Kidney (tissue), 14 donors: ENCODE data around the gene COL4A4. TPM values are rescaled to one million over a fixed set of nuclear protein-coding genes. Genes with fewer than 3 reads are reported as not detected.
"Not testable (repeated sequence)": the region's sequence is repeated elsewhere in the genome, so short reads cannot be mapped to it uniquely, and the experiment has no call there.

Experiments used
- DNase-seq, 5 donors: peaks; one replicate each; pipeline ENCODE4 v3.0.0-alpha.2; 2013 to 2020
- FAIRE-seq: peaks from 2 replicates; lab custom pipeline; 2012; peaks lifted over from hg19 to GRCh38; lab: Jason Lieb, UNC
- H3K27ac ChIP-seq, 2 donors: one replicate each; pipeline ENCODE4 v1.7.0; 2013; ENCODE audit warnings: low read depth in 2 of 2, low read length in 2 of 2, inconsistent platforms in 1 of 2
- H3K27me3 ChIP-seq: one replicate; pipeline ENCODE4 v1.7.1; 2013; ENCODE audit warnings: low read length, inconsistent platforms; ENCODE audit not compliant: control insufficient read depth, insufficient read depth
- H3K36me3 ChIP-seq, 3 donors: one replicate each; pipeline versions ENCODE4 v1.7.0 to v1.7.1; 2013; ENCODE audit warnings: low read length in 3 of 3, control low read depth in 1 of 3, inconsistent platforms in 1 of 3; ENCODE audit not compliant: insufficient read depth in 3 of 3, control insufficient read depth in 2 of 3
- H3K4me1 ChIP-seq, 3 donors: one replicate each; pipeline versions ENCODE4 v1.7.0 to v1.7.1; 2013; ENCODE audit warnings: low read length in 3 of 3, inconsistent platforms in 1 of 3, low read depth in 1 of 3; ENCODE audit not compliant: control insufficient read depth in 2 of 3, insufficient read depth in 2 of 3
- H3K4me3 ChIP-seq, 3 donors: one replicate each; pipeline versions ENCODE4 v1.7.0 to v1.8.1; 2013; ENCODE audit warnings: low read length in 3 of 3, control low read depth in 1 of 3, inconsistent platforms in 1 of 3
- H3K9ac ChIP-seq, 3 donors: one replicate each; pipeline versions ENCODE4 v1.7.0 to v1.7.1; 2013; ENCODE audit warnings: low read length in 3 of 3, control low read depth in 1 of 3, inconsistent platforms in 1 of 3
- H3K9me3 ChIP-seq, 3 donors: one replicate each; pipeline versions ENCODE4 v1.7.0 to v1.7.1; 2013; ENCODE audit warnings: low read length in 3 of 3, control low read depth in 1 of 3, inconsistent platforms in 1 of 3; ENCODE audit not compliant: control insufficient read depth in 2 of 3, insufficient read depth in 1 of 3
- CTCF ChIP-seq: IDR thresholded peaks from 3 replicates; pipeline ENCODE4 v1.5.1; 2012; ENCODE audit warnings: mild to moderate bottlenecking, moderate library complexity, borderline replicate concordance; ENCODE audit not compliant: insufficient read depth; ENCODE audit errors: extremely low read depth
- intact Hi-C: fragments of 100-400 bp; cut with DNase I; formaldehyde crosslinking; loops from one replicate; pipeline ENCODE4 v1.11.1; 2022
- polyA plus RNA-seq: library from polyadenylated mRNA; stranded (reverse); fragments of 350-450 nt; fragmentation: Illumina TruSeq; extraction: RNeasy Lipid Tissue Mini Kit (QIAGEN cat#74804); gene quantifications from one replicate; pipeline ENCODE4 v1.2.3, GENCODE V29; 2014; ENCODE audit warnings: low read depth, low replicate concordance; ENCODE audit not compliant: insufficient read depth
- total RNA-seq: library from RNA; stranded (reverse); fragmentation: NEBNext Ultra II Directional; extraction: Animal tissue kit (Norgen Biotek cat#: 25700); gene quantifications from one replicate; pipeline ENCODE4 v1.2.1, GENCODE V29; 2021
- donor health status: control.
- donor health status: control.
- donor health status: control.
- donor health status: control.
- donor health status: control.
- donor health status: DM: yes; HTN: yes; CAD: no.
- donor health status: Normal renal cell carcinoma (clear cell type).

The COL4A4 gene
- total and polyA plus RNA-seq, 2 donors from 2014 or later, result 7.2 to 53.3 TPM

GRCh38 chr2:227177592-227178336 is 13.8 kb upstream of the COL4A4 start:
- intact Hi-C loops, result no loop called here
- H3K27ac ChIP-seq, result no peak overlapping the region

GRCh38 chr2:227171779-227172178 is 7.8 kb upstream of the COL4A4 start:
- H3K4me3 ChIP-seq, H3K9me3 ChIP-seq, H3K27ac ChIP-seq, H3K9ac ChIP-seq, DNase-seq, FAIRE-seq, H3K27me3 ChIP-seq, intact Hi-C loops, H3K4me1 ChIP-seq, H3K36me3 ChIP-seq: not testable (repeated sequence)

More at GRCh38 chr2:227177592-227178336, 13.8 kb upstream of the COL4A4 start:
- DNase-seq (no peak), FAIRE-seq (no peak)
- Histone ChIP-seq H3K4me3 (no peak overlapping the region), H3K9me3 (no peaks in the 10 kb centered on the region), H3K9ac (no peak overlapping the region), H3K36me3 (no peaks in the 10 kb centered on the region), H3K27me3 (no peaks in the 10 kb centered on the region), H3K4me1 (peaks cover 0 to 15% (median 12%) of the 10 kb centered on the region in 3 donors)
- TF ChIP-seq CTCF, result no peak

- Histone ChIP-seq H3K27me3 (peaks cover 21% of the 10 kb centered on the region), H3K4me3 (peak overlapping the region; percentile 44 to 75 (median 72)), H3K4me1 (peaks cover 0 to 8% (median 3%) of the 10 kb centered on the region in 3 donors), H3K36me3 (no peaks in the 10 kb centered on the region), H3K27ac (peak overlapping the region; percentile 80 to 88), H3K9ac (peak overlapping the region in 2 of 3 donors; percentile 29 to 73), H3K9me3 (no peaks in the 10 kb centered on the region)
- TF ChIP-seq CTCF, result no peak
- FAIRE-seq (no peak), DNase-seq (peak in 4 of 5 donors; percentile 11 to 75 (median 42))
- intact Hi-C loops, result no loop called here
These were observed 822 bp upstream of the COL4A4 start for GRCh38 chr2:227164763-227165291.

GRCh38 chr2:227163485-227163997 is 464 bp downstream of the COL4A4 start:
- H3K9me3 ChIP-seq, result no peaks in the 10 kb centered on the region
- intact Hi-C loops, result no loop called here
- peak overlapping the region; percentile 52 to 75 (median 70) for H3K4me3 ChIP-seq
- no peak for FAIRE-seq
- peaks cover 21% of the 10 kb centered on the region for H3K27me3 ChIP-seq
- H3K36me3 ChIP-seq, result no peaks in the 10 kb centered on the region
- H3K27ac ChIP-seq, result peak overlapping the region; percentile 80 to 88
- no peak for TF ChIP-seq CTCF
- H3K9ac ChIP-seq, result peak overlapping the region; percentile 22 to 63 (median 51)
- DNase-seq, result peak in 4 of 5 donors; percentile 12 to 79 (median 20)
- peaks cover 0 to 8% (median 3%) of the 10 kb centered on the region in 3 donors for H3K4me1 ChIP-seq
